ENCODE results near the gene KTN1.

KTN1 gene

DNA sequence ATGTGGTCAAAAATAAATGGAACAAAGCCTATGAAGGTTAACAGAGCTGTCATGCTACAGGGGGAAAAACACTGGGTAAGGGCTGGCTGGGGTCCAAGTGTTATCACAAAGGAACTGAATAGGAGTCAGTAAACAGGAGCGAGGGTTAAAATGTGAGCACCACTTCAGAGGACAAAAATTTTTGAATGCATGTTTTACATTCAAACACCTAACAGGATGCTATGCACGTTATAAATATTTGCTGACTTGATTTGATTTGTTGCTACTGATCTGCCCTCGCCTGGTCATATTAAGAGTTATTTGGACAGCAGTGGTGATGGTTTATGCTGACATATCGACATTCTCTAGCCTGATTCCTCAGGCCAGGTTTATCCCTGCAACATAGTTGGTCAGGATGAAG lies 7.4 kb upstream of the KTN1 start:
- no peak for DNase-seq

DNA sequence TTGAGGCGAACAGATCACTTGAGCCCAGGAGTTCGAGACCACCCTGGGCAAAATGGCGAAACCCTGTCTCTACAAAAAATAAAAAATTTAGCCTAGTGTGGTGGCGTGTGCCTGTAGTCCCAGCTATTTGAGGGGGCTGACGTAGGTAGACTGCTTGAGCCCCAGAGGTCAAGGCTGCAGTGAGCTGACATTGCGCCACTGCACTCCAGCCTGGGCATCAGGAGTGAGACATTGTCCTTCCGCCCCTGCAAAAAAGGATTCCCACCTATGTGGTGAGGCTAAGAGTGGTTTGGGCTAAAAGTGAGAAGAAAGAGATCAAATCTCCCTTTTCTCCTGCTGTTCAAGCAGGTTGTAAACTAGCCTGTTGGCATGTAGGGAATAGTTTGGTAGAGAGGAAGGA lies 5.0 kb upstream of the KTN1 start:
- DNase-seq, result no peak

DNA sequence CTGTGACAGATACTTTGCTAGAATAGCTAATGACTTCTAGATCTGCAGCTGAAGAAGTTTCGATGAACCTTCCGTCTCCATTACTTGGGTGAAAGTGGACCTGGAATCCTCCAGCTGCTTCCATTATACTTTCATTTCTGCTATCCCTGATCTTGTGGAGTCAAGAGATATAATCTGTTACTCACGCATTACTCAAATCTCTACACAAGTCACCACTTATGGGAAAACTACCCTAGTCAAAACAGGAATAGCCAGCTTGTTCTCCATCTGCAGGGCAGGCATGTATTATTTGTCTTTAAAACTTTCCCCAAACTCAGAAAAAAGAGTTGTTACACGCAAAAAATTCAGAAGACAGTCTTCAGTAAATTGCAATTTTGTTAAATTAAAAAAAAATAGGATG lies 2.8 kb upstream of the KTN1 start:
- no peak for DNase-seq

DNA sequence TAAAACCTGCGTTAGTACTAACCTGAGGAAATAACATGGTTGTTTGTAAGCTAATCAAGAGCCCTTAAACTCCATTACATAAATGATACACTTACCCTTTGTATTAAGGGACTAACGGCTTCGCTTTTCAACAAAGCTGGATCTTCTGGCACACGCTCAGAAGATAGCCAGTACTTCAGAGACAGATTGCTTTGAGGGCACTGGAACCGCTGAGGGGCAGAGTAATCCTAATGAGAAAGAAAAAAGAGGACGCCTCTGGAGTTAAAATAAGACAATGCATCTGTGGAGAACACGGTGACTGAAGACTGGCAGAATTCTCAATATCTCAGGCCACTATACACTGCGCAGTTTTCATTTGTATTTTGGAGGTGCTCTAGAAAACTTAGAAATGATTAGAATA lies 1.5 kb upstream of the KTN1 start:
- DNase-seq, result no peak

DNA sequence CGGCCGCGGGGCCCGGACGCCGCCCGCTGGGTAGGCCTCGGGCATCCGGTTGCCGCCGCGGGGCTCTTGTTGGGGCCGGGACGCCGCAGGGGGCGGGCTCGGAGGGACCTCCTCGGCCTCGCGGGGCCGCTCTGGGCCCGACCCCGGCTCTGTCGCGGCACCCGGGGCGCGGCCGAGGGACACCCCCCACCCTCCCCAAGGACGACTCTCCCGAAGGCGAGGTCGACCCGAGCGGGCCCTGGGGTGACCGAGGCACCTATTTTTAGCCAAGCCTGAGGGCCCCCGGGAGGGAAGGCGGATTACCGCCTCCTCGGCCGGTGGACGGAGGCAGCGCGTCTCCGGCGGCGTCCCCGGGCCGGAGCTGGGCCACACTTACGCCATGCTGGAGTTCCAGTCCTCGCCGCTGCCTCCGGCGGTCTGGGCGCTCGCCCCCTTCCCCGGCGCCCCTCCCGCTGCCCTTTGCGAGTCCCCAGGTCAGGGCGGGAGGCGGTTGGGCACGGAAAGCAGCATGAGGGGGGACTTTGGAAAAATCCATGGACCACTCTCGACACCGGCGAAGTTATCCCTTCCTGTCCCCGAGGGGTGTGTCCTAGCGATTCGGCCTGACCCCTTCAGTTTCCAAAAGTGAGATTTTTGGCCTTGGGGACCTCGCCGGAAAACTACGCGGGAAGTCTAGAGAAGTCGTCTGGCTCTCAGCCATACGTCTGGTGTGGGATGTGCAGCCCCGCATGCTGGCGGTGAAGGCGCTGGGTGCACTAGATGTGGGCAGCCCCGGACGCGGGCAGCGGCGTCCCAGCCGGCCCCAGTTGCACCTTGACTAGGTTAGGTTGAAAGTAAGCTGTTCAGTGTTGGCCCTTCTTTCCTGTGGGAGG lies 699 bp downstream of the KTN1 start:
- peak; percentile 67 for DNase-seq

DNA sequence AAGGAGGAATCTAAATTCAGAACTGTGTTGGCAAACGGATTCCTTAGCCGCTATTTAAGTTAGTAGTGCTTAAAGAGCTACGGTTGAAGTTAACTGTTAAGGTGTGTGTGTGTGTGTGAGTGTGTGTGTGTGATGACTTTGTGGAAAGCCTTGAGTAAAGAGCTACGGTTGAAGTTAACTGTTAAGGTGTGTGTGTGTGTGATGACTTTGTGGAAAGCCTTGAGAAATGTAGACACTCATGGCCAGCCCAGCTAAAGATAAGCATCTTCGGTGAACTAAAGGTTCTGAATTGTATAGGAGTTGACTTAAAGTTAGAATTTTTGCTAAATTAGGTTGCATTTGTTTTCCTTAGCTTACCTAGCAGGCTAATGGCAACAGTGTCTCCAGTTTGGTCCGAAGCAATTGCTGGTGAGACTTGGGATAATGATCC lies 1.4 kb downstream of the KTN1 start:
- DNase-seq, result peak; percentile 39

DNA sequence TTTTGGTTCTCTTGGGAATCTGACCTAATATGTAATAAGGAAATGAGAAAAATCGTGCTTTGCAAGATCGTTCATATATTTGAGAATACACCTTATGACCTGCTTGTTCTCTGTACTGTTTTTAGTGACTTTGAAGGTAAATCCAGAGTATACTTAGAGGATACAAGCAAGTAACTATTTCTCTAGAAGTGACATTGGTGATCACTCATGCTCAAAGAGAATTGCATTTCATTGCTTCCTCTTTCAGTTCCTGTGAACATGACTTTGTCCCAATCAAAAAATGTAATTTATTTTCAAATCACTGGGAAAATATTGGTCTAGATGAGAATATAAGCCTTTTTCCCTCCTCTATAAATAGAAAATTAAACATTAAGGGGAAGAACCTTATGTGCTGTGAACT lies 2.7 kb downstream of the KTN1 start:
- DNase-seq, result no peak

DNA sequence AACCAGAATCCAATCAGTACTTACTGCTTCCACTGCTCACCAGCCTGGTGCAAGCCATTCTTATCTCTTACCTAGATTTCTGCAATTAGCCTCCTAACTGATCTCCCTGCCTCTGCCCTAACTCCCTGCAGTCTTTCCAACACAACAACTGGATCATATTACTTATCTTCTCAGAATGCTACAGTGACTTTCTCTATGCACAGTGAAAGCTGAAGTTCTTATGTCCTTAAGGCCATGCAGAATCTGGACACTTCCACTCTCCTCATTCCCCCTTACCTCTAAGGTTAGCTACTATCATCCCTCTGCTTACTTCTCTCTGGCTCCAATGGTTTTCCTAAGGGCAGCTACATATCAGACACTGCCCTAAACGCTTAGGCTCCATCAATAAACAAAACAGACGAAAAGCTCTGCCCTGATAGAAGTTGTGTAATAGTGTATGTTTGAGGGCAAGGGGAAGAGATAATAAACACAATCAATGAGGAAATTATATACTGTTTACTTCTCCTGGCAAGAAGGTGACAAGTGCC lies 4.0 kb downstream of the KTN1 start:
- DNase-seq, result no peak

DNA sequence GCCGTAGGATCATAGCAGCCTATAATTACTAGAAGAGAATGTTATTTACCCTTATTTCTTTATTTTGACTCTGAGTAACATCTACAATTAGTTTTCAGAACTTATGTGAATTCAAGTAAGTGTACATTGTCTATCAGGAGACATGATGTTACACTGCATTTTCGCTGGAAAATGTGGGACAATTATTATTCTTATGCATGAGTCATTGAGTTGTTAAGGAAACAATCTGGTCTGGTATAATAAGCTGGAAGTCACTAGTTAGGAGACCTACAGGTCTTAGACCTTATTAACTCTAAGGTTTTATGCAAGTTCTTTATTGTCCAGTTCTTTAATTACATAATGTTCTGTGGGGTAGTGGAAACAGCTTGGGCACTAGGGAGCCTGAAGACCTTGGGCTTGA lies 5.8 kb downstream of the KTN1 start:
- no peak for DNase-seq

DNA sequence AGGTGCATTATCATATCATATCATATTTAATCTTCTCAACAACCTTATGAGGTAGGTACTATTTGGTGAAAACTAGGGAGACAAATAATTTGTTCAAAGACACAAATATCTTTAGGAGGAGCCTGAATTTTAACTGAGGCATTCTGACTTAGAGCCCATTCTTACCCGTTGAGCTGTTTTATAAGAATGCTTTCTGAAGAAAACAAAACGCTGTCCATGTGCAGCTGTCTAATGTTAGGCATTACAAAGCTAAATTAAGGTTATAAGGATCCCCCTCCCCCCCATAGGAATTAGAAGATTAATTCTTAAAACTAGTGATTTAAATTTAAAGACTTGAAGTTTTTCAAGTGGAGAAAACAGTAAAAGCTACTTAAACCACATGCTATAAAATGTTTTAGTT lies 6.4 kb downstream of the KTN1 start:
- no peak for DNase-seq

DNA sequence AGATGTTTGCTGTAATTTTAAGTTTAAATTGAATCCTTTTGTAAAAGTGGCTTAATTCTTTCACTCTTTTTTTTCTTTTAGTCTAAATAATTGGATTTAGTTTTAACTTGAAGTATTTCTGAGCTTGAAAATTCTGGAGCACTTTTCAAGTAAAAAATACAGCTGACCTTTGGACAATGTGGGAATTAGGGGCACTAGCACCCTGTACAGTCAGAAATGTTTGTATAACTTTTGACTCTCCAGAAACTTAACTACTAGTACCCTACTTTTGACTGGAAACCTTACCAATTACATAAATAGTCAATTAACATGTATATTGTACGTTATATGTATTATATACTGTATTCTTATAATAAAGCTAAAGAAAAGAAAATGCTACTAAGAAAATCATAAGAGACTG lies 7.8 kb downstream of the KTN1 start:
- DNase-seq, result no peak

DNA sequence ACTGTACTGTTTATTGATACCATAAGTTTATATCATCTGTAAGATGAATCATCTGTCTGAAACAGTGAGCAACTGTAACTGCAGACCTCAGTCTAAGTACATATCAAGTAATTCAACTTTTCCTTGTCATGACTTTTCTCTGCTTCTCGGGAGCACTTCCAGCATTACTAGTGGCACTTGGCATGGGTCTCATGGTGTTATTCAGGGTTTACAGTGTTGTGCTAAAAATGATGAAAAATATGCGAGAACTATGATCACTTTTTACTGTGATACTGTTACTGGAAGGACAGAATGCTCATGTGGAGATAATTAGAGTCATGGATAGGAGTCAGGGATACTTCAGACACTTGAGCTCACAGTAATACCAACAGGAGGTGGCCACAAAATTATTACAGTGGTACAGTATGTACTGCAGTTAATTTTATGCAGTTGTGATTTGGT lies 8.3 kb downstream of the KTN1 start:
- no peak for DNase-seq

DNA sequence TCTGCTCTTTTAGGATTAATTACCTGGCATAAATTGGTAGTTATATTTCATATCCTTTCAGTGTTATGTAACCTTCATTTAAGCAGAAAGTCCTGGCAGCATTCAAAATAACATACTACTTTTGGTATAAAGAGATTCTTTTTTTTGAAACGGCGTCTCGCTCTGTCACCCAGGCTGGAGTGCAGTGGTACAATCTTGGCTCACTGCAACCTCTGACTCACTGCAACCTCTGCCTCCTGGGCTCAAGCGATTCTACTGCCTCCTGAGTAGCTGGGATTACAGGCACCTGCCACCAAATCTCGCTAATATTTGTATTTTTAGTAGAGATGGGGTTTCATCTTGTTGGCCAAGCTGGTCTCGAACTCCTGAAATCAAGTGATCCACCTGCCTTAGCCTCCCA lies 9.2 kb downstream of the KTN1 start:
- no peak for DNase-seq

DNA sequence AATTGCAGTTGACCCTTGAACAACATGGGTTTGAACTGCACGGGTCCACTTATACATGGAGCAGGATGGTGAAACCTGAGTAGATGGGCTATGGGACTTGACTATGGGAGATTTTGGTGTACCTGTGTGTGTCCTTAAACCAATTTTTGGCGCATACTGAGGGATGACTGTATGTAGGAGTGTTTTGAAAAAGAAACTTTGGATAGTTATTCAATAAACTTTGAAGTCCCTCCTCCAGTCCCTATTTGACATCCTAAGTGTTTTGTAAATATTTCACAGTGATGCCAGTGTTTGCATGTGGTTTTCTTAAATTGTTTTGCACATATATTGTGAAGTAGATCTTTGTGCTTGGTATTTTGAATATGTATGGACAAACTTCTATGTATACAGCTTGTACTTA lies 12.4 kb downstream of the KTN1 start:
- DNase-seq, result no peak

DNA sequence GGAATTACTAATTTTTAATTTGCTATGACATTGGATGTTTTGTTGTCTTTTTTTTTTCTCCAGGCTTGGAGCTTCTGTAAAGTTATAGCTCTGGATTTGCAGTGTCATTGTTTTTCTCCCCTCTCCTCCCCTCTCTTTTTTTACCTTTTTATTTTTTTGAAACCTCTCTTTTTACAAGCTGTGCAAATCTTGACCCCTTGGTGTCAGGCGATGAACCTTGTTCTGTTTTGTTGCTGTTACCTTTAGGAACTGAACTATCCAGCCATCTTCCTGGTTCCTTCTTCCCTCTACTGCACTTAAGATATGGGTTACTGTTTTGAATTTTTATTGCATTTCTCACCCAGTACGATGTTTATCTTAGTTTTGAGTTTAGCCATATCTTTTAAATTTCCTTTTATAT lies 13.7 kb downstream of the KTN1 start:
- DNase-seq, result no peak

DNA sequence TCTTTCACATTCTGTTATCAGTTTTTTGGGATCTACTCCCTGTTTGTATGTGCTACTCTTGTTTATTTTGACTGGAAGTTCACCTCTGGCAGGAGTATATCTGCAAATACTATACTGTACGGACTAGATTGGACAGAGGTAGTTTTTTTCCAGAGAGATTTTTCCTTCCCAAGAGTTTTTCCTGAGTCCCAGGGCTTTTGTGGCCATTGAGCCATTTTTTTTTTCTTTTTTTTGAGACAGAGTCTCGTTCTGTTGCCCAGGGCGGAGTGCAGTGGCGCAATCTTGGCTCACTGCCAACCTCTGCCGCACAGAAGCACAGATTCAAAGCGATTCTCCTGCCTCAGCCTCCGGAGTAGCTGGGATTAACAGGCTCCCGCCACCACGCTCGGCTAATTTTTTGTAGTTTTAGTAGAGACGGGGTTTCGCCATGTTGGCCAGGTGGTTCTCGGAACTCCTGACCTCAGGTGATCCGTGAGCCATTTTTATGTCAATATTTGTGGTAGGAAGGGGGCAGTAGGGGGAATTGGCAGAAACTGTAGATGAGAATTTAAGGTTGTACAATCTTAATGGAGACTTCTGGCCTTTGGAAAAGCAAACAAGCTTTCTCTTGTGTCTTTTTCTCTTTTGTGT lies 19.4 kb downstream of the KTN1 start:
- no peak for DNase-seq

DNA sequence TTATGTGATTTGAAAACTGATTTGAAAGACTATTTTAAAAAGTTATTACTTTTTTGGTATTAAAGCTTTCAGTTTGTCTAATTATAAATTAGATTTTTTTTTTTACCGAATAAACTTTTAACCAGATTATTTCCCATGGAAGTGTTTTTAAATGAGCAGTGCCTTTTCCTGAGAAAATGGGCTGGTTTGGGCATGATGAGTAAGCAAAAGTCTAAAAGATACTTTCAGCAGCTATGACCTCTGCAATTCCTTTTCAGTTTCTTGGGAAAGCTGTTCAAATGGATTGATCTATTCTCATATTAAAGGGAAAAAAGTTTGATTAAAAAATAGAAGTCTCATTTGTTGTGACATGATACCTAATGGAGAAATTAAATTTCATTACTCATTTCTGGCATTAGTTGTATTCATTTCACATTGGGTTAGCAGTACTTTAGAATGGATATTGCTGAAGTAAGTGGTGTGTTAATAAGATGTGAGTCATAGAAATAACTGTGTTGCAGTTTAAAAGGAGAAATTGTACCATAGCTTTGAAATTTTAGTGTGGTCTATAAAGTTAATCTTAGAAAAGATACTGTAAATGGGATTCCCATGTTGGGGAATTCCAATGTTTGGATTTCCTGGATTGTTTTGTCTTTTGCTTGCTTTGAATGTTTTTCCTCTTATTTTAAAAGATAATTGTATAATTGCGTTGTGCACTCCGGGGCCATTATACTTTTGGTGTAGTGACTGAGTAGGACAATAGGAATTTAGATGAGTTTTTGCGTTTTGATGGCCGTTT lies 21.0 kb downstream of the KTN1 start:
- DNase-seq, result no peak

DNA sequence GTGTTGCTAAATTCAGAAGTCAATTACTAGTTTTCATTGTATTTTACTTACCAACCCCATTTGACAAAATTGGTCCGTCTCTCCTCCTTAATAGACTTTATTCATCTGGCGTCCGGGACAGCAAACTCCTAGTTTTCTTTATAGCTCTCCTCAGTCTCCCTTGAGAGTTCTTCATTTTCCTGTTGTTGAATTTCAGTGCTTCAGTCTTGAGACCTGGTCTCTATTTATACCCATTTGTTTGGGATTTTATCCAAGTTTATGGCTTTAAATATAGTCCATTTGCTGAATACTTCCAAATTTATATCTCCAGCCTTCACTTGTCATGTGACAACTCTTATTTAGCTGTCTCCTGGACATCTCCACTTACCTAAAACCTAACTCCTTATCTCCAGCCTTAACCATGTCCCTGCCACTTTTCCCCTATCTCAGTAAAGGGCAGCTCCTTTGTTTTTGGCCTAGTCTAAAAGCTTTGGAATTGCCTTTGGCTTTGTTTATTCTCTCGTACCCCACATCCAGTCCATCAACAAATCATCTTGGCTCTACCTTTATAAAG lies 23.5 kb downstream of the KTN1 start:
- no peak for DNase-seq

DNA sequence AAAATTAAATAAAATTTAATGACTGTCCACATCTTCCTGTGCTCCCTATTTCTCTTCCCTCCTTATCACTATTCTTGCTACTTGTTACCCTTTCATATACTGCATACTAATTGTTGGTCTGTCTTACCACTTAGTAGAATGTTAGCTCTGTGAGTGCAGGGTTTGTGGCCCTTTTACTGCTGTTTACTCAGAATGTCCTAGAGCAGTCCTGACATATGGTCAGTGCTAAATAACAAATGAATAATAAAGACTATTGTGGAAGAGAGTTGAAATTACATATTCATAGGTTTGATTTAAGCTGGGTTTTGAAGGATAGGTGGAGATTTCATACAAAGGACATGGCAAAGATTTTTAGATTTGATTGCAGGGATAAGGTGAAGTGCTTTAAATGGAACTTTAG lies 24.5 kb downstream of the KTN1 start:
- no peak for DNase-seq

DNA sequence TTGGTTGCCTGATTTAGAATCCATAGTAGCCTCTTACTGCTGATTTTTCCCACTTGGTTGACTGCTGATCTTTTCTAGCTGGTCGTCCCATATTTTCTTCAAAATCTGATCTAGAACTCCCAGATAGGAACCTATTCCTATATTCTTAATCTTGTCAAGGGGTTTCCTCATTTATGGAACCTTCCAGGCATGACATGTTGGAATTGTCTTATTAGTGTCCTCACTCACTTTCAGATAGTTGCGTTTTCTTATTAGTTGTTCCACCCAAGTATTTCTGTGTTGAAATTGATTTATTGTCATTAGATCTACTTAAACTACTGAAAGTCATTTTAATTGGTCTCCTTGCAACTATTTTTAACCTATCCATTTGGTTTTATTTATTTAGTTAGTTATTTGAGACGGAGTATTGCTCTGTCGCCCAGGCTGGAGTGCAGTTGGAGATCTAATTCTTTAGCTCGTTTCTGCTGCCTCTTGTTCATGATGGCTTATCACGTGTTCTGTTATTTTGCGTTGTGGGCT lies 25.0 kb downstream of the KTN1 start:
- no peak for DNase-seq

DNA sequence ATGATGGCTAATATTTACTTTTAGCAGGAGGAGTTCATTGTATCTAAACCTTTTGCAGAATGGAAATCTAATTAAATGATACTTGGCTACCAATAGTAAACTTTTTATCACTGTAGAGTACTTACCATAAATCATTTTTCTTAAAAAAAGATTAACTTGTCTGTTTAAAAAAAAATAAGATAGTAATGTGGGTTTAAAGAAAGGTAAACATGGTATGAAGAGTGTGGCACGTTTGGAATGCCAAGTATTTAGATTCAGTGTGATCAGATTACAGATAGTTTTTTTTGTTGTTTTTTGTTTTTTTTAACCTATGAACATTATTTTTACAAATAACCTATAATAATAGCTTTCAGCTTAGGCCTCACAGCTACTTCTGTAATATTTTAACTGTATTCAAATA lies 25.8 kb downstream of the KTN1 start:
- DNase-seq, result no peak

DNA sequence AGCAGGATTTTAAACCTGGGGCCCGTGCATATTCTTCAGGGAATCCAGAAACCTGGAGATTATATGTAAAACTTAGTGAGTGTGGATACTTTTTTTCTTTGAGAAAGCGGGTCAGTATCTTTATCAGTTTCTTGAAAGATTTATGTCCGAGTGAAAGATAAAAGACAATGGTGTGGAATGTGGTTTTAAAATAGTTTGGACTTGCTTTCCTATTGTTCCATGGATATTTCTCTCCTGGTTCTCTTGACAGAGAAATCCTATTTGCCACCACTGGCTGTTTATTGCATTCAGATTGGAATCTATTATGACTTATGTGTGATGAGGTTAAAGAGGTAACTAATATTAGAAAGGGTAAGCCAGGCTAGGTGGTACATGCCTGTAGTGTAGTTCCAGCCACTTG lies 27.4 kb downstream of the KTN1 start:
- DNase-seq, result no peak

DNA sequence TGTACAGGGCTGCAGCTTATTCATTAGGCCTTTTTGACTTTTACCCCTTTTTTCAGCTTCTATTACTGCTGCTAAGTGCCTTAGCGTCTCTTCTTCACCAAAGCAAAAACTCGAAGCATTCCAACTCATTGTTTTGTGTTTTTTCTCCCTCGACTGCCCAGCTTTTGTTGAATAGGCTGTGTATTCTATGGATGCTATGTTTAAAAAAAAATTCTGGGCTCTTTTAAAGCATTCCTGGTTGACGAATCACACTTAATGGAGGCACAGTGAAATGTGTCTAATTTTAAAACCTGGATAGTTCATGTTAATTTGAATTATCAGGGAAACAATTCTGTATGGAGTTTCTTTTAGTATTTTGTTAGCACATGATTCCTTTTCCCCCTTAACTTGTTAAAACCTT lies 29.7 kb downstream of the KTN1 start:
- no peak for DNase-seq
